Stomach (tissue), 4 donors: Measurements from ENCODE around the gene TNS3.

ENCODE experiments used
- POLR2A ChIP-seq, 4 donors: fragments of 450-650 bp; IDR thresholded peaks; one replicate each; pipeline ENCODE4 v1.6.1; 2016; ENCODE audit warnings: antibody characterized with exemption in 4 of 4, control low read depth in 2 of 4, mild to moderate bottlenecking in 1 of 4, moderate library complexity in 1 of 4
- POLR2AphosphoS5 ChIP-seq, 3 donors: sonication (generic); formaldehyde crosslinking; IDR thresholded peaks; one replicate each; pipeline ENCODE4 v1.6.1; 2016; ENCODE audit warnings: antibody characterized with exemption in 3 of 3
- TF ChIP-seq, protein P1 (sequence below), 7 experiments: fragments of 450-650 bp in 4 of 7; fragments of 200-600 bp in 3 of 7; sonication (generic) in 3 of 7; IDR thresholded peaks; one replicate each; pipeline ENCODE4 v1.5.1; 2016 to 2019; ENCODE audit warnings: antibody characterized with exemption in 7 of 7, control low read depth in 2 of 7, mild to moderate bottlenecking in 1 of 7

DNA sequence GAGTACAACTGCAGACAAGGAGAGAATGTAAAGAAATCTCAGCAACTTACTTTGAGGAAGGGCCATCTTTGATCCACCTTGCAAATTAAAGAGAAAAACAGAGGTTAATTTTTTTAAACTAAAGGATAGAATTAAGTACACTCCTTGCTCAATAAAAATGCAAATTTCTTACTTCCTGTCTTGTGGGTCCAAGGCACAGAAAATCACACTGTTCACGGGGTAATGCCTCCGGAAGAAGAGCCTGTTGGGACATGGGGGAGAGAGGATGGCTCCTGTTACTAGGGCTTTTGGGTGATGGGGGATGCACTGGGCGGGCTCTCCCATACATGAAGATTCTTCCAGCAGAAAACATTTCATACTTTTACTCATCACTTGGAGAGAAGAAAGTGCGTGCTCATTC lies 301.8 kb downstream of the TNS3 start:
- TF ChIP-seq, protein P1, sequence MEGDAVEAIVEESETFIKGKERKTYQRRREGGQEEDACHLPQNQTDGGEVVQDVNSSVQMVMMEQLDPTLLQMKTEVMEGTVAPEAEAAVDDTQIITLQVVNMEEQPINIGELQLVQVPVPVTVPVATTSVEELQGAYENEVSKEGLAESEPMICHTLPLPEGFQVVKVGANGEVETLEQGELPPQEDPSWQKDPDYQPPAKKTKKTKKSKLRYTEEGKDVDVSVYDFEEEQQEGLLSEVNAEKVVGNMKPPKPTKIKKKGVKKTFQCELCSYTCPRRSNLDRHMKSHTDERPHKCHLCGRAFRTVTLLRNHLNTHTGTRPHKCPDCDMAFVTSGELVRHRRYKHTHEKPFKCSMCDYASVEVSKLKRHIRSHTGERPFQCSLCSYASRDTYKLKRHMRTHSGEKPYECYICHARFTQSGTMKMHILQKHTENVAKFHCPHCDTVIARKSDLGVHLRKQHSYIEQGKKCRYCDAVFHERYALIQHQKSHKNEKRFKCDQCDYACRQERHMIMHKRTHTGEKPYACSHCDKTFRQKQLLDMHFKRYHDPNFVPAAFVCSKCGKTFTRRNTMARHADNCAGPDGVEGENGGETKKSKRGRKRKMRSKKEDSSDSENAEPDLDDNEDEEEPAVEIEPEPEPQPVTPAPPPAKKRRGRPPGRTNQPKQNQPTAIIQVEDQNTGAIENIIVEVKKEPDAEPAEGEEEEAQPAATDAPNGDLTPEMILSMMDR (IDR thresholded peaks at IDR 0.05): no peak
- no peak for TF ChIP-seq POLR2A (IDR thresholded peaks at IDR 0.05)
- no peak for TF ChIP-seq POLR2AphosphoS5 (IDR thresholded peaks at IDR 0.05)
